AG09319 (cell line): Measurements from ENCODE around the gene MEF2C.
A peak's percentile ranks its signal among the peaks of the same experiment; 100 is the strongest.

Experiments
- DNase-seq: peaks from one replicate; pipeline ENCODE4 v3.0.0-alpha.2; 2010; ENCODE audit warnings: low read depth; ENCODE audit errors: extremely low read depth
- TF ChIP-seq, protein P1 (sequence below): IDR thresholded peaks from 2 replicates; pipeline ENCODE4 v1.5.1; 2011; ENCODE audit warnings: low read depth, mild to moderate bottlenecking, inconsistent platforms, low read length, moderate library complexity

The MEF2C gene

DNA sequence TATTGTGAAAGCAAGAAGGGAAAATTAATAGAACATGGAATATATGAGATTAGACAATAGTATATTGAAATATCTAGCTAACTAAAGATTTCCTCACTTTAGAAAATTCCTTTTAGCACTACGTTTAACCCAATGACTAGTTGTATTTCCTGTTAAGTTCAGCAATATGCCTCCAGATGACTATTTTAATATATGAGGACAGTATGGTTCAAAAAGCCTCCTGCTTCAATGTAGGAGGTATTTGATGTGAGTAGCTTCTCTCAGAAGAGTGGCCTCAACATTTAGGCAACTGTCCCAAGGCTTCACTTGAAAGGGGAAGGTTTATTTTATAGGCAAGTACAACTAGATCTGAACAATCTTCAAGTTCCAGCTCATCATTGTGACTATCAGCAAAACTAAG is 2.0 kb upstream of the MEF2C start:
- DNase-seq: no peak
- TF ChIP-seq, protein P1, sequence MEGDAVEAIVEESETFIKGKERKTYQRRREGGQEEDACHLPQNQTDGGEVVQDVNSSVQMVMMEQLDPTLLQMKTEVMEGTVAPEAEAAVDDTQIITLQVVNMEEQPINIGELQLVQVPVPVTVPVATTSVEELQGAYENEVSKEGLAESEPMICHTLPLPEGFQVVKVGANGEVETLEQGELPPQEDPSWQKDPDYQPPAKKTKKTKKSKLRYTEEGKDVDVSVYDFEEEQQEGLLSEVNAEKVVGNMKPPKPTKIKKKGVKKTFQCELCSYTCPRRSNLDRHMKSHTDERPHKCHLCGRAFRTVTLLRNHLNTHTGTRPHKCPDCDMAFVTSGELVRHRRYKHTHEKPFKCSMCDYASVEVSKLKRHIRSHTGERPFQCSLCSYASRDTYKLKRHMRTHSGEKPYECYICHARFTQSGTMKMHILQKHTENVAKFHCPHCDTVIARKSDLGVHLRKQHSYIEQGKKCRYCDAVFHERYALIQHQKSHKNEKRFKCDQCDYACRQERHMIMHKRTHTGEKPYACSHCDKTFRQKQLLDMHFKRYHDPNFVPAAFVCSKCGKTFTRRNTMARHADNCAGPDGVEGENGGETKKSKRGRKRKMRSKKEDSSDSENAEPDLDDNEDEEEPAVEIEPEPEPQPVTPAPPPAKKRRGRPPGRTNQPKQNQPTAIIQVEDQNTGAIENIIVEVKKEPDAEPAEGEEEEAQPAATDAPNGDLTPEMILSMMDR: no peak

DNA sequence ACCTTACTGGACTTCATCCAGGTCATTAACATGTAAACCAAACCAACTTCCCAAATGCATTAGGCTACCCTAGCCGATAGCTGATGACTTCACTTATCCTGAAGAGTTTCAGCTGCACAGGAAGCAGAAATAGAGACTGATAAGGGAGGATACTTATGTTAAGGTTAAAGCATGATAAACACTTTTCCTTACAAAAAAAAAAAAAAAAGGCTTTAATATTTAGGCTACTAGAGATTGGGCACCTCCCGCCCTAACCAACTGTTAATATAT is 1.6 kb upstream of the MEF2C start:
- no peak for DNase-seq
- TF ChIP-seq, protein P1: no peak

DNA sequence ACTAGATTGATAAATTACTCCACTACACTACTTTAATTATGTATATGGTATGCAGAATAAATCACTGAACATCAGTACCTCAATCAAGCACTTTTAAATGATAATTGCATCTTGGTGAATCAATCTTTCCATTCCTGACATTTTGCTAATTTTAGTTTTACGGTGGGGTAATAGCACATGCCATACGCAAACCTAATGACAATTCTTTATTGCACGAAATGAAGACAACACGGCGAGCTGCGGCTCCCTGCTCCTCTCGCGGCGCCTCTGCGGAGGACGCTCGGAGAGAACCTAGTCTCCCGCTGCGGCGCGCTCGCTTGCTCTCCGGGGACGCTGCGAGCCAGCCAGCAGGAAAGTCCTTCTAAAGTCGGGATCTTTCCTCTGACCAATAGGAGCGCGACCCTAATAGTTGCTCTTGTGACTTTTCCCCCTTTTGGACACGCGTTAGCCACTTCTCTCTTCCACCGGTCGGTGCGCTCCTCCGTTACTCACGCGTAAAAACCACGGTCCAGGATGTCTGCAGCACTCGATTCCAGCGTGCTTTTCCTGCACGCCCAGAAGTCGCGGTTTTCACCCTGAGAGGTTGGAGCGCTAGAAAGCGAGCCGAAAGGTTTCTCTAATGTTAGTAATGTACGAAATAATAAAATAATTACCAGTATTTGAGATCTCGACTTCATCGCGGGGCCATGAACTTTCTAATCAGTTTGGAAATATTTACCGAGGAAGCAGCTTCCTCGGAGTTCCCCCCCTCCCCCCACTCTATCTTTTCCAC is 1.0 kb upstream of the MEF2C start:
- DNase-seq: peak; percentile 18
- TF ChIP-seq, protein P1: peak; percentile 9

DNA sequence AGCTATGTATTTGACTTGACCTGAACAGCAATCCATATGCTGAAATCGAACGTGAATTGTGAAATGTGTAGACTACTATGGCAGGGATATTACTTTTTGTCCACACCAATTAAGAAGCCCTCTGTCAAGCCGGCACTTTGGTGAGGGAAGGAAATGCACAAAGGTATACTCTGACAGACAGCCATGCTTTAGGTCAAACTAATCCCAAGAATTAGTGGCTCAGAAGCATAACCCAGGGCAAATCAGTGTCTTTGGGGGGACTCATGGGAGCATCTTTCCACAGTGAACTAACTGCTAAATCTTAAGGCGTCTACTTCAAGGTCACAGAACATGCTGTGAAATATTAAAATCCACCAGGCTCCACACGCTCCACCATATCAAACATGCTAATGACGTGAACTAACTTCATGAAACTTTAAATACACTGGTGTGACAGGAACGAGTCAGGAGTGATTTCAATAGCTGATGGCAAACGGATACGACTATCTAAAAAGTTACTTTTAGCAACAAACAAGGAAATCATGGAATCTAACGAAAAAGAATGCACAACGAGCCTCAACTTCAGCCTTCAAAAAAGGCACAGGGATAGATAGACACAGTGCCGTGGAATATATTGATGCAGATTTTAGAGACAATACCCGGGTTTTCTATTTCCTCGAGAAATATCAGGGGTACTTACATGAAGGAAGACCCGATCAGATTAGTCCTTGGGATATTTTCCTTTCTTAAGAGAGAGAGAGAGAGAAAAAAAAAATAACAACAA is 527 bp downstream of the MEF2C start:
- DNase-seq: no peak
- TF ChIP-seq, protein P1: no peak

DNA sequence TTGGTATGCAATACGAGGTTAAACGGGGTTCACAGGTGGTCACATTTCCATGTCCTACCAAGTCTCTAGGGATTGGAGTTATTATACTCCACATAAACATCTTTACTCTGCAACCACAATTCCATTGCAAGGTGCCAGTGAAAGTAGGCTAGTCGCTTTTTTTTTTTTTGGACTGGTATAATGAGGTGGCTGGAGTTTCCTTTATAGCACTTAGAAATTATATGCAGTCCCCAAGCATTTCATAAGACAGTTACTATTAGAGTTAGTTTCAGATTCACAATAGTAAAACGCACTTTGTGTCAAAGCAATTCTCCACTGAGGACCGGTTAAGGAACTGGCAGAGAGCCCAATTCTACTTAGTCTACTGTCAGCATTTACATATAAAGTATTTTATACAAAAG is 1.4 kb downstream of the MEF2C start:
- no peak for DNase-seq
- TF ChIP-seq, protein P1: no peak

DNA sequence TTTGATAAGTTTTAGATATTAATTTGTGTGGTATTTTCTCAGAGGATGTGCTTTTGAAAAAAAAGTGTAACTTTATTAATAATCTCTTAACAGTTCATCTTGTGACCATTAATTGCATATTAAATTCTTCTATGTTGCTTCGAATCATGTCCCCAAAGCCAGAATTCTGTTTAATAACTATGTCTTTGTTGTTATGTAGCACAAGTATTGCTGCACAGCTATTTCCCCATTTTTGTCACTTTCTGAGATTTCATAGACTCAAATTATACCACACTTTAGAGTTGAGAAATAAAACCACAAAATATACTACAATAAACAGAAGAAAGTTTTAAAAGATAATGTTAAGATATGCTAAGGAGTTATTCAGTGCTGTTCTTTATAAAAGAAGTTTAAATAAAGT is 2.8 kb downstream of the MEF2C start:
- TF ChIP-seq, protein P1: no peak
- DNase-seq: no peak

DNA sequence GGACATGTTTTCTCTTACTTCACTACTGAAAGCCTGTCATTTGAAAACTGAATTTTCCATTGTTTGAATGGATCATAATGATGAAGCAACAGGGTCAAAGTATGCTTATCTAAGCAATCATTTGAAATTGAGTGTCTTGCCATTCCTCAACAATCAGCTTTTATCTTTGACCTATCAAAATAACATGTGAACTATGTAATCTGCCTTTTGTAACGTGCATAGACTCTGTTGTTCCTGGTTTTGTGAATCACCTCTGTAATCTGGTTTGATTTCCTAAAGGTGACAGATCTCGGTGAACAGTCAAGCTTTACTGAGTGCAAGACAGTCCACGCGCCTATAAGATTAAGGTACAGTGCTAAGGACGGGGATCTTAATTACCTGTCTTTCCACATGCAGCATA is 3.3 kb downstream of the MEF2C start:
- TF ChIP-seq, protein P1: no peak
- no peak for DNase-seq
